Pancreas (tissue), 10 donors: ENCODE data around the gene SAMD11. TPM values are rescaled to one million over a fixed set of nuclear protein-coding genes. Genes with fewer than 3 reads are reported as not detected.
A peak's percentile ranks its signal among the peaks of the same experiment; 100 is the strongest.

ENCODE experiments used
- ATAC-seq, 4 donors: fragments of 200-7000 bp; cut with Tn5 transposase; one replicate each; pipeline versions ENCODE4 v1.8.0 to v1.9.1; 2020; ENCODE audit warnings: mild to moderate bottlenecking in 4 of 4, moderate library complexity in 4 of 4
- DNase-seq, 6 donors: peaks; one replicate each; pipeline ENCODE4 v3.0.0-alpha.2; 2020
- FAIRE-seq: peaks from 2 replicates; lab custom pipeline; 2012; peaks lifted over from hg19 to GRCh38; lab: Jason Lieb, UNC
- H3K27ac ChIP-seq, 4 donors: fragments of 200-600 bp; sonication (generic); 1 replicate in 3 of 4; 2 replicates in 1 of 4; pipeline versions ENCODE4 v1.5.0 to v1.8.0; 2020
- H3K27me3 ChIP-seq, 4 donors: fragments of 200-600 bp; one replicate each; pipeline ENCODE4 v1.8.0; 2021
- H3K36me3 ChIP-seq, 3 donors: fragments of 200-600 bp; sonication (generic) in 1 of 3; one replicate each; pipeline versions ENCODE4 v1.5.0 to v1.8.0; 2020 to 2021
- H3K4me1 ChIP-seq, 3 donors: fragments of 200-600 bp; one replicate each; pipeline ENCODE4 v1.8.0; 2021
- H3K4me3 ChIP-seq, 4 donors: fragments of 200-600 bp; sonication (generic) in 2 of 4; one replicate each; pipeline versions ENCODE4 v1.5.0 to v1.8.0; 2020 to 2021
- H3K9me3 ChIP-seq, 4 donors: fragments of 200-600 bp; one replicate each; pipeline ENCODE4 v1.8.0; 2021
- WGBS, 2 donors: extraction: QIAGEN DNeasy Blood & Tissue Kit; methylation state at CpG; one replicate each; pipeline ENCODE4 v1.1.7; 2013; 5-methylcytosine and 5-hydroxymethylcytosine counted together
- intact Hi-C, 3 donors: fragments of 100-400 bp; cut with DNase I; formaldehyde crosslinking; loops; one replicate each; pipeline versions ENCODE4 v1.11.1 to v1.14.2; 2022
- polyA plus RNA-seq, 2 donors: library from polyadenylated mRNA; stranded (reverse); fragments of 200-250 nt; gene quantifications; one replicate each; pipeline ENCODE4 v1.2.3, GENCODE V29; 2013
- total RNA-seq, 6 donors: library from RNA; stranded (reverse); fragmentation: NEBNext Ultra II Directional in 4 of 6; extraction: Animal tissue kit (Norgen Biotek cat#: 25700) in 4 of 6; gene quantifications; one replicate each; pipeline versions ENCODE4 v1.2.1 to v1.2.4, GENCODE V29; 2021 to 2023
- TF ChIP-seq, protein P1 (sequence below), 4 donors: fragments of 200-600 bp; sonication (generic) in 3 of 4; IDR thresholded peaks; one replicate each; pipeline versions ENCODE4 v1.5.0 to v1.8.0; 2021; ENCODE audit warnings: antibody characterized with exemption in 4 of 4
- donor health status: healthy with polysubstance abuse.
- donor health status: DM: no; HTN: no; CAD: no; lungs with moderate emphysema.
- donor health status: DM: no; HTN: no; CAD: no.
- donor health status: control.
- donor health status: control.
- donor health status: Bipolar disorder and iron deficiency.
- donor health status: DM: yes; HTN: yes; CAD: no.
- donor health status: DM: no; HTN: no; CAD: no.
- donor health status: DM: no; HTN: no; CAD: no.
- donor health status: DM: yes; HTN: yes; CAD: no.

SAMD11 gene
- total and polyA plus RNA-seq, 8 donors, result 0.19 to 23.7 (median 3.5) TPM

DNA sequence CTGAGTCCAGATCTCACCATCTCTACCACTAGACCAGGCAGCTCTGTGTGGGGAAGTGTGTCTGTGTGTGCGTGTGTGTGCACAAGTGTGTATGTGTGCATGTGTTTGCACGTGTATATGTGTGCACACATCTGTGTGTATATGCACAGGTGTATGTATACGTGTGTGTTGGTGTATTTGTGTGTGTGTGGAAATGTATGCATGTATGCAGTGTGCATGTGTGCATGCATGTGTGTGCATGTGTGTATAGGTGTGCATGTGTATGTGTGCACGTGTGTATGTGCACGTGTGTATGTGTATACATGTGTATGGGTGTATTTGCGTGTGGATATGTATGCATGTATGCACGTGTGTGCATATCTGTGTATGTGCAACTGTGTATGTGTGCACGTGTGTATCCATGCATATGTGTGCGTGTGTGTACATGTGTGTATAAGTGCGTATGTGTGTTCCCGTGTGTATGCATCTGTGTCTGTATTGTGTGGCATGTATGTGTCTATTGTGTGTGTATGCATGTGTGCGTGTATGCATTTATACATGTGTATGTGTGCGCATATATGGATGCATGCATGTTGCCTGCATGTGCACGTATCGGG is 45.6 kb downstream of the SAMD11 start:
- H3K36me3 ChIP-seq, result no peaks in the 10 kb centered on the region
- no peak for DNase-seq
- intact Hi-C loops, result no loop called here
- TF ChIP-seq, protein P1, sequence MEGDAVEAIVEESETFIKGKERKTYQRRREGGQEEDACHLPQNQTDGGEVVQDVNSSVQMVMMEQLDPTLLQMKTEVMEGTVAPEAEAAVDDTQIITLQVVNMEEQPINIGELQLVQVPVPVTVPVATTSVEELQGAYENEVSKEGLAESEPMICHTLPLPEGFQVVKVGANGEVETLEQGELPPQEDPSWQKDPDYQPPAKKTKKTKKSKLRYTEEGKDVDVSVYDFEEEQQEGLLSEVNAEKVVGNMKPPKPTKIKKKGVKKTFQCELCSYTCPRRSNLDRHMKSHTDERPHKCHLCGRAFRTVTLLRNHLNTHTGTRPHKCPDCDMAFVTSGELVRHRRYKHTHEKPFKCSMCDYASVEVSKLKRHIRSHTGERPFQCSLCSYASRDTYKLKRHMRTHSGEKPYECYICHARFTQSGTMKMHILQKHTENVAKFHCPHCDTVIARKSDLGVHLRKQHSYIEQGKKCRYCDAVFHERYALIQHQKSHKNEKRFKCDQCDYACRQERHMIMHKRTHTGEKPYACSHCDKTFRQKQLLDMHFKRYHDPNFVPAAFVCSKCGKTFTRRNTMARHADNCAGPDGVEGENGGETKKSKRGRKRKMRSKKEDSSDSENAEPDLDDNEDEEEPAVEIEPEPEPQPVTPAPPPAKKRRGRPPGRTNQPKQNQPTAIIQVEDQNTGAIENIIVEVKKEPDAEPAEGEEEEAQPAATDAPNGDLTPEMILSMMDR (IDR thresholded peaks at IDR 0.05), result no peak
- H3K4me1 ChIP-seq, result peaks cover 0 to 9% (median 0%) of the 10 kb centered on the region in 3 donors
- H3K27ac ChIP-seq, result no peak overlapping the region
- WGBS, 2 donors, result 64 to 74% methylated on average over 15 of the region's 15 CpGs
- no peaks in the 10 kb centered on the region for H3K9me3 ChIP-seq
- peaks cover 0 to 17% (median 3%) of the 10 kb centered on the region in 4 donors for H3K27me3 ChIP-seq
- no peak overlapping the region for H3K4me3 ChIP-seq
- no peak for ATAC-seq
- no peak for FAIRE-seq

DNA sequence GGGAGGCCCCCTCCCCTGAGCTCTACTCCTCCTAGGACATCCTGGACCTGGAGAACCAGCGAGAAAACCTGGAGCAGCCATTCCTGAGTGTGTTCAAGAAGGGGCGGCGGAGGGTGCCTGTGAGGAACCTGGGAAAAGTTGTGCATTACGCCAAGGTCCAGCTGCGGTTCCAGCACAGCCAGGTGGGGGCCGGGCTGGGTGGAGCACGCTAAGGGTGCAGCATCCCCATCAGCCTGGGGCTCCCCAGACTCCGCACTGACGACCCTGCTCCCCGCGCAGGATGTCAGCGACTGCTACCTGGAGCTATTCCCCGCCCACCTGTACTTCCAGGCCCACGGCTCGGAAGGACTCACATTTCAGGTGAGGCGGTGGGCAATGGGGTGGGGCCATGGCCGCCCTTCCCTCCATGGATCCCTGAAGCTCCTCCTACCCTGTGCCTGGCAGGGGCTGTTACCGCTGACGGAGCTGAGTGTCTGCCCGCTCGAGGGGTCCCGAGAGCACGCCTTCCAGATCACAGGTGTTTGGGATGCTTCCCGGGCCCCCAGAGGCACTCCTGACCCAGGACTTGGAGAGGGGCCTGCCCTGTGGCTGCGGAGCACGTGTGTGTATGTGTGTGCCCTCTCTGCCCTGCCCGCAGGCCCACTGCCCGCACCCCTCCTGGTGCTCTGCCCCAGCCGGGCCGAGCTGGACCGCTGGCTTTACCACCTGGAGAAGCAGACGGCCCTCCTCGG is 46.7 kb downstream of the SAMD11 start:
- H3K4me3 ChIP-seq, result no peak overlapping the region
- peaks cover 0 to 17% (median 3%) of the 10 kb centered on the region in 4 donors for H3K27me3 ChIP-seq
- WGBS, 2 donors, result 15 to 19% methylated on average over 28 to 33 of the region's 33 CpGs
- intact Hi-C loops, result loop anchor here in 1 of 3 donors (5.0 kb wide), 1 partner anchor 68 kb away; no protein-coding TSS in a partner anchor
- no peak overlapping the region for H3K27ac ChIP-seq
- FAIRE-seq, result no peak
- DNase-seq, result peak in 1 of 6 donors; percentile 66
- peaks cover 0 to 9% (median 0%) of the 10 kb centered on the region in 3 donors for H3K4me1 ChIP-seq
- TF ChIP-seq, protein P1 (IDR thresholded peaks at IDR 0.05), result no peak
- H3K36me3 ChIP-seq, result no peaks in the 10 kb centered on the region
- ATAC-seq, result no peak
- no peaks in the 10 kb centered on the region for H3K9me3 ChIP-seq

DNA sequence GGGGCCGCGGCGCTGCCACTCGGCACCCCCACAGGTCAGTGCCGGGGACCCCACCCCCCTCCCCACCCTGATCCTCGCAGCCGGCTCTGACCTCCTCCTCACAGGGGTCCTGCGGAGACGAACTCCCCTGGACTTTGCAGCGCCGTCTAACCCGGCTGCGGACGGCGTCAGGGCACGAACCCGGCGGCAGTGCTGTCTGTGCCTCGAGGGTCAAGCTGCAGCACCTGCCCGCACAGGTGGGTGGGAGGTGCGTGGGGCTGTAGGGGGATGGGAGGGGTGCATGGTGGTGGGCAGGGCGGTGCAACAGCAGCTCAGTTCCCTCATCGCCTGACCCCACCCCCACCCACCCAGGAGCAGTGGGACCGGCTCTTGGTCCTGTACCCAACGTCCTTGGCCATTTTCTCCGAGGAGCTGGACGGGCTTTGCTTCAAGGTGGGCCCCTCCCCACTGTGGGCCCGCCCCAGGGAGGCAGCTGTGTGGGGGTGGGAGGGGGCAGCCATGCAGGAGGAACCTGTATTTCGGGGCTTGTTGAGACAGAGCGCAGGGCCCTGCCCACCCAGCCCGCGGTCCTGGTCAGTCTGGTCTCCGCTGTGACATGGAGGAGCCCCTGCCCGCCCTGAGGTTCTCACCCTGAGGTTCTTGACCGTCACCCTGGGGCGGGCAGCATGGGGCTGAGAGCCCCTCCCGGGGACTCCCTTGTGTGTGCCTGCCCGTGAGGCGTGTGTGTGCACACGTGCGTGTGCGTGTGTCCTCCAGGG is 47.4 kb downstream of the SAMD11 start:
- TF ChIP-seq, protein P1 (IDR thresholded peaks at IDR 0.05), result no peak
- Histone ChIP-seq H3K9me3 (no peaks in the 10 kb centered on the region), H3K4me3 (no peak overlapping the region), H3K27ac (no peak overlapping the region), H3K36me3 (no peaks in the 10 kb centered on the region), H3K4me1 (peaks cover 0 to 5% (median 0%) of the 10 kb centered on the region in 3 donors), H3K27me3 (peaks cover 0 to 17% (median 3%) of the 10 kb centered on the region in 4 donors)
- ATAC-seq, result no peak
- intact Hi-C loops, result loop anchor here in 1 of 3 donors (5.0 kb wide), 1 partner anchor 69 kb away; no protein-coding TSS in a partner anchor
- peak in 1 of 6 donors; percentile 74 for DNase-seq
- WGBS, 2 donors, result 17% methylated on average over 38 to 42 of the region's 42 CpGs
- FAIRE-seq, result no peak

DNA sequence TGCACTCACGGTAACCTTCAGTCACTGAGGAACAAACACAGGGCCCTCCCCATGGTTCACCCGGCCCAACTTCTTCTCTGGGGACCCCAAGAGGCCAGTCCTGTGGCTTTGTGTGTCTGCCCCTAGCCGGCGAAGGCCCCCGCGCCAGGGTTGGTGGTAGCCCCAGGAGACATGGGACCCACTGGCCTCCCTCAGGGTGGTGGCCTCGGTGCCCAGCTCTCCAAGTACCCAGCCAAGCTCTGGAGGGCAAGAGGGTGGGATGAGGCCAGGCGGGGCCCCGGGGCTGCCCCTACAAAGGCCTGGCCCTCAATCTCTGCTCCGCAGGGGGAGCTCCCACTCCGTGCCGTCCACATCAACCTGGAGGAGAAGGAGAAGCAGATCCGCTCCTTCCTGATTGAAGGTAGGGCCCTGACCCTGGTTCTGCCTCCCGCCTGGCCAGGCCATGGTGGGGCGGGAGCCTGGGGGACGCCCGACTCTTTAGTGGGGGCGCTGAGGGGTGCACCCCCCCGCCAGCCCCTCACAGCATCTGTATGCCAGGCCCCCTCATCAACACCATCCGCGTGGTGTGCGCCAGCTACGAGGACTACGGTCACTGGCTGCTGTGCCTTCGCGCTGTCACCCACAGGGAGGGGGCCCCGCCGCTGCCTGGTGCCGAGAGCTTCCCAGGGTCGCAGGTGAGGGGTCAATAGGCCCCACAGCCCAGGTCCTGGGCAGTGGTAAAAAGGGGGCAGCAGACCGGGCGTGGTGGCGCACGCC is 48.2 kb downstream of the SAMD11 start:
- 57 to 69% methylated on average over 33 to 34 of the region's 34 CpGs for WGBS, 2 donors
- H3K4me3 ChIP-seq, result no peak overlapping the region
- DNase-seq (peak in 1 of 6 donors; percentile 70), ATAC-seq (no peak), FAIRE-seq (no peak)
- intact Hi-C loops, result loop anchor here in 1 of 3 donors (5.0 kb wide), 1 partner anchor 70 kb away; no protein-coding TSS in a partner anchor
- H3K4me1 ChIP-seq, result peaks cover 0 to 5% (median 0%) of the 10 kb centered on the region in 3 donors
- no peaks in the 10 kb centered on the region for H3K36me3 ChIP-seq
- no peak overlapping the region for H3K27ac ChIP-seq
- TF ChIP-seq, protein P1 (IDR thresholded peaks at IDR 0.05), result no peak
- no peaks in the 10 kb centered on the region for H3K9me3 ChIP-seq
- H3K27me3 ChIP-seq, result peaks cover 0 to 17% (median 3%) of the 10 kb centered on the region in 4 donors
